NCI-H1105 treated with DMSO at 0.1 percent for 48 hours (cell line): ENCODE results near the gene AGBL4.
A peak's percentile ranks its signal among the peaks of the same experiment; 100 is the strongest.

Experiments used
- DNase-seq: peaks from one replicate; lab custom pipeline; 2025; lab: John Stamatoyannopoulos, UW

The AGBL4 gene

DNA sequence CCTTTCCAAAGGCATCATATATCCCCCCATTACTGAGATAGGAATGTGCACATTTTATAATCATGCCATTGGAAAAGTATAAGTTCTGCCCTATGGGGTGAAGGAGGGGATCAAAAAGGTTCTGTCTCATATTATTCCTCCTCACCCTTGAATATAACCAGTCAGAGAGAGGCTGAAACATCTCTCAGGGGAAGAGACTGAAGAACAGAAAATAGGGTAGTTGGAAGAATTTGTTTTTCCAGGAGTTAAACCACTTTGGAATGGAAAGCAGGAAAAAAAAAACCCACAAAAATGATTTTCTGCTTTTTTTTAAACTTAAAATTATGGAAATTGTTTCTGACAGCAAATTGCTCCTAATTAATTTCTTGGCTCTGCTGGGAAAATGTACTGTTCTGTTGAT is 1194.3 kb downstream of the AGBL4 start:
- no peak for DNase-seq

GRCh38 chr1:48823168-48823567 is 1200.6 kb downstream of the AGBL4 start:
- peak; percentile 66 for DNase-seq

DNA sequence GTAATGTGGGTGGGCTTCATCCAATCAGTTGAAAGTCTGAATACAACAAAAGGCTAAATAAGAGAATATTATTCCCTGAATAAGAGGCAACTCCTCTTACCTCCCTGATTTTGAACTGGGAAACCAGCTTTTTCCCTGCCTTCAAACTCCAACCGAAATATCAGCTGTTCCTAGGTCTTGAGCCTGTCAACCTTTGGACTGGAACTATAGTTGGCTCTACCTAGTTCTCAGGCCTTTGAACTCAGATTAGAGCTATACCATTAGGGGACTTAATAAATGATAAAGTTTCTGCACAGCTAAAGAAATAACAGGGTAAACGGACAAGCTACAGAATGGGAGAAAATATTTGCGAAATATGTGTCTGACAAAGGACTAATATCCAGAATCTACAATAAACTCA is 1203.3 kb downstream of the AGBL4 start:
- no peak for DNase-seq

GRCh38 chr1:48817505-48818114 is 1206.1 kb downstream of the AGBL4 start:
- peak; percentile 49 for DNase-seq

GRCh38 chr1:48810740-48811139 is 1213.0 kb downstream of the AGBL4 start:
- DNase-seq: no peak

GRCh38 chr1:48808496-48808895 is 1215.3 kb downstream of the AGBL4 start:
- DNase-seq: no peak

DNA sequence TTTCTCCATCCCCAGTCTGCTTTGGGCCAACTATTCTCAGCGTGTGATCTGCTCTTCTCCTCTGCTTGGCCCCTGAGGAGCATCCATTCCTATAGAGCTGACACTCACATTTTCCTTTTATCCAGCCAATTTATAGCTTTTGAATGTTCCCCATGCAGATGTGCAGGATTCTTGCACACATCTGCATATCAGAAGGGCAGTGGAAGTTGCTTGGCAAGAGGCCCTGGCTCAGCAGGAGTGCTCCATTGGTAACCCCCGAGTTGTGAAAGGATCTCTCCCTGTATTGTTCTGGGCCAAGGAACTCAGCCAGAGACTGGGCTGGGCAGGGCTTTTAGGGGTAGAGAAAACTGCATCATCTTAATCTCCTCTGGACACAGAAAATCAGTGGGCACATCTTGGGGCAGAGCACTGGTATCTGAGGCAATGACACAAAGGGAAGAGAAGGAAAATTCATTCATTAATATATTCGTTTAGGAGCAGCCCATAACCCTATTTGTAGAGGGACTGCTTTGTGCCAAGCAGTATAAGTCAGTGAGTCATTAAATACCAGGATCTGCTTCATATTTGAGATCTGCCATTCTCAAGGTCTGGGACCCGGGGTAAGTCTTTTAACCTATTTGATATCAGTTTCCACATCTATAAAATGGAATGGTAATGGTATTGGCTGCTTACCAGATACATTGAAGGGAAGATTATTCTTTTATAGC is 1216.0 kb downstream of the AGBL4 start:
- DNase-seq: no peak

DNA sequence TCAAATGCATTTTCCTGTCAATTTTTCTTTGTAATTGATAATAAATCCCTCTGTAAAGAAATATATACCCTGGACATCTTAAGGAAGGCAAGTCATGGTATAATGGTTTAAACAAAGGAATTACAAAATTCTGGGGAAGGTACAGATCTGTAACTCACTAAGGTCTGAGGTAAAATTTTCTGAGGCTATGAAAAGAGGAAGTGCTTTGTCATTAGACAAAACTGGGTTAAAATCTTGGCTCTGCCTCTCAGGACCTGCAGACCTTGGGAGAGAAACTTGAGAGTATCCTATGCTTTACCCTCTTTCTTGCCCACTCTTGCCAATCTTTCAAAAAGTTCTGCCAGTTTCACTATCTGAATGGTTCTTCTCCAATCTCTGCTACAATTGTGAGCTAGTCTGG is 1220.3 kb downstream of the AGBL4 start:
- no peak for DNase-seq

DNA sequence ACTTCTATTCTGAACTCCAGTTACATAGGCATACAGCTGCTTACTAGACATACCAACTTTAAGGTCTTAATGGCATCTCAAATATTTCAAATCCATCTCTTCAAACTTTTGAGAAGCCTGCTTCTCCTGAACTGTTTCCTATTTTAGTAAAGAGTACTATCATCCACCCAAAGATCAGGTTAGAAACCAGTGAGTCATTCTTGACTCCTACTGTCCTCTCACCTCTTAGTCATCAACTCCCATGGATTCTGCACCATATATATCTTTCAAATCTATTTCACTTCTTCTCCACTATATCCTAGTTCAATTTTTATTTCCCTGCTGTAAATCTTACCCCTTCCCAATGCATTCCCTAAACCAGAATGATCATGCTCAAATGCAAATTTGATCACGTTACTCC is 1228.9 kb downstream of the AGBL4 start:
- no peak for DNase-seq

GRCh38 chr1:48793863-48794262 is 1229.9 kb downstream of the AGBL4 start:
- DNase-seq: no peak

- peak; percentile 19 for DNase-seq
Observed at GRCh38 chr1:48792961-48793360, 1230.8 kb downstream of the AGBL4 start.

DNA sequence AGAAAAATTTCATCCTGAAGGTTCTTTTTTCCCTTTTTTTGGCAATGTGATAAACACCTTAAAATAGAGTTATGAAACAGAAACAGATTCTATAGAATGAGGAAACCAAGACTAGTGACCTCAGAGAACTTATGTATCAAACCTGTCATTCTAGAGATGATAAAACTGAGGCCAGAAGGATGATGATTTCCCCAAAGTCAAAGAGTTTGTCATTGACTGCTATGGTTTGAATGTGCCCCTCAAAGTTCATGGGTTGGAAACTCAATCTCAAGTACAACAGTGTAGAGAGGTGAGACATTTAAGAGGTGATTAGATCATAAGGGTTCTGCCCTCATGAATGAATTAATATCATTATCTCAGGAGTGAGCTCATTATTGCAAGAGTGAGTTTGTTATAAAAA is 1233.4 kb downstream of the AGBL4 start:
- DNase-seq: no peak

DNA sequence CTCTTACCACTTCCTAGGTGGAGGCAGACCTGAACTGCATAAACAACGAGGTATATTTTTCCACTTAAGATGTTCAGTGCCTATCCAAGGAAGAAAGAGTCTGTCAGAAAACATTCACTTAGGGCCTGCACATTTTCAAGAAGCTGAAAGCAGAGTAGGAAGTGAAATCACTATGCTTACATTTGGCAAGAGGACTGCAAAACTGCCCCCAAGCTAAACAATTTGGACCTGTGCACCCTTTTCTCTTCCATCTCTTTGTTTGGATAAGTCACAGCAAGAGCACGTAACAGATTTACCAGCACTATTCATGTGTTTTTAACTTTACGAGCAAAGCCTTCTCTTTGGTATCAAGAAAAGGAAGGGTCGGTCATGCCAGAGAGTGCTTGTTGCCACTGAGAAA is 1233.9 kb downstream of the AGBL4 start:
- DNase-seq: no peak

- no peak for DNase-seq
Observed at GRCh38 chr1:48785869-48786268, 1237.9 kb downstream of the AGBL4 start.

DNA sequence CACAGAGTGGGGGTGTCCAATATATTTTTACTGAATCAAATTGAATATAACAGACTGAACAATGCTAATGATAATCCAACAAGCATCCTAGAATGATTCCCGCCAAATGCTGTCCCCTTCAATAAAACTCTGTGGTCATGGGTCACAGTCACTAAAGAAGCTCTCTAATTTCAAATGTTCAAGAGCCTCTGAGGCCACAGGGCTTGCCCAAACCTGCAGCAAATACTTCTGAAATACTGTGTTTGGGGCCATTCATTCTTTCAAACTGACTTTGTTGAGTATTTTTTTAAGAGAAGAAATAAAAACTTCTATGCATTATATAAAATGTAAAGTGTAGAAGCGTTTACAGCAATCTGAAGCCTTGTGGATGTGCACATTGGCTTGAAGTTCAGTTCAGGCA is 1239.5 kb downstream of the AGBL4 start:
- peak; percentile 13 for DNase-seq

GRCh38 chr1:48777219-48777895 is 1246.4 kb downstream of the AGBL4 start:
- DNase-seq: peak; percentile 9

- DNase-seq: peak; percentile 89
Observed at GRCh38 chr1:48776393-48777218, 1247.1 kb downstream of the AGBL4 start, which contains the start of gene BEND5. Gene BEND5 (minus strand): TSS chr1:48776891. CDS start chr1:48776831, 60 bp downstream.

DNA sequence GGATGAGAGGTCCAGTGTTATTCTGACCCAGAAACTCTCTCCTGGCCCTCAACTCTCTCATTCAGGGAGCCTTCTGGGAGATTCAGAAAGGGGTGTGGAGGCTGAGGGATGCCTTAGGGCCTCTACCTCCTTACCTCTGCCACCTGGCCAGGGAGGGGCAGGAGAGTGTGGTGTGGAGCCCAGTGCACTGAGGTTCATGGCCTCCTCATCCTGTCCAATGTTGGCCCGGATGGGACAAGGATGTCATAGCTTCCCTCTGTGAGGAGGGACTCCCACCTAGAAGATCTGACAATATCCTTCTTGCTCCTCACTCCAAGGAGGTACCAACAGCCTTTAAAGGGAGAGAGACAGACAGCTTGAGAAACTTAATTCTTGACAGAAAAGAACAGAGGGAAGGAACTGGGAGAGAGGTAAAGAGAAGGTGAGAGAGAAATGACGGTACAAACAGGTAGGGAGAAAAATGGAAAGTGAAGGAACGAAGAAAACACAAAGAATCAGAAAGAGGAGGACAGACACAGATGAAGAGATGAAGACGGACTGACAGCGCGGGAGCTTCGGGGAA is 1247.8 kb downstream of the AGBL4 start:
- no peak for DNase-seq

DNA sequence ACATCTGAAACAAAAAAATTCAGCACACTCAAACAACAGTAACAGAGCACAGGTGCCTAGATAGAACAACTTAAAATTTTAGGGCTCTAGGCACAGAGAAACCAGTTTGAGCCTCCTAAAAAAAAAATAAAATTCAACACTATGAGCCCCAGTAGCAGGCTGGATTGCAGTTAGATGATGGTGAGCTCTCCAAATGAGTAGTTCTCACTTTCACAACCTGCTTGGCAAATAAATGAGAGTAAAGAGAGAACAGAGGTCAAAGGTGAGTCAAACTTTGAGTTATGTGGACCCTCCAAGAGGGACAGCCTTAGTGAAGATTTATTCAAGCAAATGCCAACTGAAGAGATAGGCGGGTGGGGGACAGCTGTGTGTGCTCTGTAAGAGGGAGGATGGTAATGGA is 1250.6 kb downstream of the AGBL4 start:
- no peak for DNase-seq

GRCh38 chr1:48772211-48772610 is 1251.5 kb downstream of the AGBL4 start:
- DNase-seq: no peak

DNA sequence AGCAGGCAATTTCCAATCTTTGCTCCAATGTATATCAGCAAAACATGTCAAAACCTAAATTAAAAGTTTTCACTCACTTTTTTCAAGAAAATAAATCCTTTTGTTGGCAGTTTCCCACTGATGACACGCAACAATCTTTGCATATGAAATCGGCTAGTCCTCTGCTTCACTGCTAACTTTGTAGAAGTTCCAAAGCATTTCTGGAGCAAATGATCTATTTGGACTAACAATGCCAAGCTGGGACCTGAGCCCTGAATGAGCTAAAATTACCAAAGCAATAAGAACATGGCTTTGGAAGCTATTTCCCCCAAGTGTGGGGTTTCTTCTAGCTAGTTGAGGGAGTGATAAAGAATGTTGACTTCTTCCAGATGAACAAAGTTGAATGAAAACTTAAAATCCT is 1252.2 kb downstream of the AGBL4 start:
- DNase-seq: no peak

- no peak for DNase-seq
Observed at GRCh38 chr1:48767975-48768510, 1255.7 kb downstream of the AGBL4 start.
